ENCODE results near the gene UQCRC2.

Gene UQCRC2

DNA sequence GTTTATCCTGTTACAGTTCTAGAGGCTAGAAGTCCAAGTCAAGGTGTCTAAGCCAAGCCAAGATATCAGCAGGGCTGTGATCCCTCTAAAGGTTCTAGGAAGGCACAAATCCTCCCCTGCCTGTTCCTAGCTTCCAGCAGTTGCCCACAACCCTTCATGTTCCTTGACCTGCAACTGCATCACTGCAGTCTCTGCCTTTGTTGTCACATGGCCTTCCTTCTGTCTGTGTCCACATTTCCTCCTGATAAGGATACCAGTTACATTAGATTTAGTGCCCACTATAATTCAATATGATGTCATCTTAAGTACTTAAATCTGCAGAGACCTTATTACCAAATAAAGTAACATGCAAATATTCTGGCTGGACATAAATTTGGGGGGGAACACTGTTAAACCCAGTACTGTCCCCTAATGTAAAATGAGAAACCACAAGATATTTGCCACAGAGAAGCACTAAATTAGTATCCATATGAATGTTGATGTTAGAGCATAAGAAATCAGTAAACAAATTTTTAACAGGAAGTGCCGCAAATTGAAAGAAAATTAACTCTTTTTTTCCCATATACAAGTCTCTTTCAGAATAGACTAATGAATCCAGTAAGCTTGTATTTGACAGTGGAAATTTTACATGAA lies 4.7 kb downstream of the UQCRC2 start:
- FAIRE-seq: no peak
- no peak for DNase-seq (ENCODE audit: insufficient read length, low spot score)
- TF ChIP-seq POLR2A (IDR thresholded peaks at IDR 0.05; ENCODE audit: low read depth, low read length): no peak

DNA sequence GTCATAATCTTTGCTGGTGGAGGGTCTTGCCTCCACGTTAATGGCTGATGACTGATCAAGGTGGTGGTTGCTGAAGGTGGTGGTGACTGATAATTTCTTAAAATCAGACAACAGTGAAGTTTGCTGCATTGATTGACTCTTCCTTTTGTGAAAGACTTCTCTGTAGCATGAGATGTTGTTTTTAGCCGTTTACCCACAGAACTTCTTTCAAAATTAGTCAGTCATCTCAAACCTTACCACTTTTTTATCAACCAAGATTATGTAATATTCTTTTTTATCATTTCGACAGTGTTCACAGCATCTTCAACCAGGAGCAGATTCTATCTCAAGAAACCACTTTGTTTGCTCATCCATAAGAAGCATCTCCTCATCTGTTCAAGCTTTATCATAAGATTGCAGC lies 5.9 kb downstream of the UQCRC2 start:
- no peak for TF ChIP-seq POLR2A (IDR thresholded peaks at IDR 0.05; ENCODE audit: low read depth, low read length)
- DNase-seq (ENCODE audit: insufficient read length, low spot score) (no peak), FAIRE-seq (no peak)

GRCh38 chr16:21962475-21962874 lies 9.3 kb downstream of the UQCRC2 start:
- DNase-seq (ENCODE audit: insufficient read length, low spot score): no peak
- TF ChIP-seq POLR2A (IDR thresholded peaks at IDR 0.05; ENCODE audit: low read depth, low read length): no peak
- no peak for FAIRE-seq

DNA sequence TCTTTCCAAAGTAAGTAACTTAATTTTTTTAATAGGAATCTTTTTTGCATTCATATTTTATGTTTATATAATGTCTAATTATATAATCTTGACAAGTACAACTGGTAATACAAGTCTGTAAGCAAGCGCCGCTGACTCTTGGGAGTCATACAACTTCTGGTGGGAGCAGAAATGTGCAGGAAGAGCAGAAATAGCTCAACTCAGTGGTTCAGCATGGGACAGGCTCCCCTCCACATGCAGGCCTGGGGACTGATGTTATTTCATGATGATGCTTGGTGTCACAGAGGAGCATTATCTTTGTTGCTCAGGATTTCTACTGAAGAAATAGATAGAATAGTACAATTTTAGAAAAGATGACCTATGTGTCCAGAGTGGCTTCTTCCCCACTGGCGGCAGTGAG lies 10.7 kb downstream of the UQCRC2 start:
- DNase-seq (ENCODE audit: insufficient read length, low spot score): no peak
- FAIRE-seq: no peak
- no peak for TF ChIP-seq POLR2A (IDR thresholded peaks at IDR 0.05; ENCODE audit: low read depth, low read length)

GRCh38 chr16:21964353-21964752 lies 11.2 kb downstream of the UQCRC2 start:
- DNase-seq (ENCODE audit: insufficient read length, low spot score): no peak
- no peak for TF ChIP-seq POLR2A (IDR thresholded peaks at IDR 0.05; ENCODE audit: low read depth, low read length)
- FAIRE-seq: no peak

- no peak for TF ChIP-seq POLR2A (IDR thresholded peaks at IDR 0.05; ENCODE audit: low read depth, low read length)
- FAIRE-seq (no peak), DNase-seq (ENCODE audit: insufficient read length, low spot score) (no peak)
Measured at GRCh38 chr16:21971856-21972255, 18.7 kb downstream of the UQCRC2 start.

GRCh38 chr16:21973945-21974344 lies 20.8 kb downstream of the UQCRC2 start:
- TF ChIP-seq POLR2A (IDR thresholded peaks at IDR 0.05; ENCODE audit: low read depth, low read length): no peak
- FAIRE-seq (no peak), DNase-seq (ENCODE audit: insufficient read length, low spot score) (no peak)

DNA sequence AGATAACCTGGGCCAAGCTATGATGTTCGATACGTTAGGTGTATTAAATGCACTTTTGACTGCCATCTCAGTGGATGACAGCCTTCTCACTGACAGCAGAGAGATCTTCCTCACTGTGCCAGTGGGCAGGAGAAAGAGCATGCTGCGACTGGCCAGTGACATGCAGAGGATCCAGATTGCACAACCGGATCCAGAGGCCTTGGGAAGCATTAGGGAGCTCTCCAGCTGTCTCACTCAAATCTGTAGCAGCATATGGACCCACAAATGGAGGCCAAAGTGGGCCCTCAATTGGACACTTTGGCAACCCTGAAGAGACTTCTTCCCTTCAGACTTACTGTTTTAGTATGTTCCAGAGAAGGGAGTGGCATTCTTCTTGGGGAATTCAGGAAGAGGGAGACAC lies 26.9 kb downstream of the UQCRC2 start:
- no peak for TF ChIP-seq POLR2A (IDR thresholded peaks at IDR 0.05; ENCODE audit: low read depth, low read length)
- no peak for FAIRE-seq
- DNase-seq (ENCODE audit: insufficient read length, low spot score): no peak

- no peak for TF ChIP-seq POLR2A (IDR thresholded peaks at IDR 0.05; ENCODE audit: low read depth, low read length)
- DNase-seq (ENCODE audit: insufficient read length, low spot score) (no peak), FAIRE-seq (no peak)
Measured at GRCh38 chr16:21982108-21982507, 28.9 kb downstream of the UQCRC2 start.

DNA sequence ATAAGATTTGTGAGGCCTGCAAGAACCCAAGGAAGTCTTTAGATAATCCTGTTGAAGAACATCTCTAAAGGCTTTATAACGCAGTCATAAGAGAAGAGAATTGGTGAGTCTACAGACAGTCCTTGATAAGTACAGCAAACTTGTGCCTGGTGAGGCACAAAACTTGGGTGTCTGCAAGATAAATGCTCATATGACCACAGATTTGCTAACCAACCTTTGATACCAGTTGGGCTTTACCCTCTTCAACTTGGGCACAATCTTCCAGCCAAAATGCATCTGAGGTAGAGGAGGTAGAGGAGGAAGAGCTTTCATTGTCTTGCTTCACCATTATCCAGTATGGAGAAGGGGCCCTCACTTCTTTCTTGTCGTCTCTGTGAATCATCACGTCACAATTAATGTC lies 30.9 kb downstream of the UQCRC2 start:
- no peak for TF ChIP-seq POLR2A (IDR thresholded peaks at IDR 0.05; ENCODE audit: low read depth, low read length)
- FAIRE-seq (no peak), DNase-seq (ENCODE audit: insufficient read length, low spot score) (no peak)

DNA sequence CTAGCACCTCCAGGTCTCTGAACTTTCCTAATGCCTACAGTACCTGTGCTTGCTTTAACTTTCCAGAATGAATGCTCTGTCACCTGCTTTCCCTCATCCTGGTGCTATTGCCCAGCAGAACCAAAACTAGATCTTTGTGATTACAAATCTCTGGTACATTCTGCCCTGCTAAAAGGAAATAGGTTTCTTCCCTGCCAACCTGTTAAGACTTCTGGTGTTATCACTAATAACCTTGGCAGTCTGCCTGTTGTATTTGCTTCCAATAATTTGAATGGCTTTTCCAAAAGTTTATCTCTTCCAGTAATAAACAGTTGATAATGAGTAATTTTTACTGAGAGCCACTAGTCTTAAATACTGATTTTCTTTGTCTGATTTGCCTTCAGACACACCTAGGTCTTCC lies 32.4 kb downstream of the UQCRC2 start:
- no peak for DNase-seq (ENCODE audit: insufficient read length, low spot score)
- no peak for FAIRE-seq
- no peak for TF ChIP-seq POLR2A (IDR thresholded peaks at IDR 0.05; ENCODE audit: low read depth, low read length)

GRCh38 chr16:21986692-21987246 lies 33.6 kb downstream of the UQCRC2 start:
- DNase-seq (ENCODE audit: insufficient read length, low spot score) (no peak), FAIRE-seq (no peak)
- no peak for TF ChIP-seq POLR2A (IDR thresholded peaks at IDR 0.05; ENCODE audit: low read depth, low read length)

GRCh38 chr16:21987498-21987897 lies 34.3 kb downstream of the UQCRC2 start:
- no peak for FAIRE-seq

DNA sequence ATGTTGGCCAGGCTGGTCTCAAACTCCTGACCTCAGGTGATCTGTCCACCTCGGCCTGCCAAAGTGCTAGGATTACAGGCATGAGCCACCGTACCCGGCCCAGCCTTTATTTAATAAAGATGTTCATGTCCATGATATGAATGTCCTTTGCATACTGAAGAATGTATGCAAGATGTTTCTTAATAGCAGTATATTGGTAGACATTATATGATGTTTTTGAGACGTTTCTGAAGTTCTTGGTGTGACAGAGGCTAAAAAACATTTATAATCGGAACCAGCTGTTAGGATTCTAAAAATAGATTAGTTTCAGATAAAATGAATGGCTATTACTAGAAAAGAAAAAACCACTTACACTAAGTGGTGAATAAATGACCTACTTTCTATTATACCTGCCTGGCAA lies 36.0 kb downstream of the UQCRC2 start:
- no peak for DNase-seq (ENCODE audit: insufficient read length, low spot score)
- no peak for FAIRE-seq
- TF ChIP-seq POLR2A (IDR thresholded peaks at IDR 0.05; ENCODE audit: low read depth, low read length): no peak

More at GRCh38 chr16:21987498-21987897, 34.3 kb downstream of the UQCRC2 start:
- DNase-seq (ENCODE audit: insufficient read length, low spot score): no peak
- no peak for TF ChIP-seq POLR2A (IDR thresholded peaks at IDR 0.05; ENCODE audit: low read depth, low read length)

- FAIRE-seq: no peak
- no peak for DNase-seq (ENCODE audit: insufficient read length, low spot score)
- TF ChIP-seq POLR2A (IDR thresholded peaks at IDR 0.05; ENCODE audit: low read depth, low read length): no peak
Measured at GRCh38 chr16:21989751-21990150, 36.6 kb downstream of the UQCRC2 start.
